HG03139 (cell line): ENCODE data around the gene CCNQ.

ENCODE experiments used
- ATAC-seq: cut with Tn5 transposase; IDR thresholded peaks from one replicate; pipeline ENCODE4 v1.9.1; 2021; ENCODE audit not compliant: unreplicated experiment

The CCNQ gene

DNA sequence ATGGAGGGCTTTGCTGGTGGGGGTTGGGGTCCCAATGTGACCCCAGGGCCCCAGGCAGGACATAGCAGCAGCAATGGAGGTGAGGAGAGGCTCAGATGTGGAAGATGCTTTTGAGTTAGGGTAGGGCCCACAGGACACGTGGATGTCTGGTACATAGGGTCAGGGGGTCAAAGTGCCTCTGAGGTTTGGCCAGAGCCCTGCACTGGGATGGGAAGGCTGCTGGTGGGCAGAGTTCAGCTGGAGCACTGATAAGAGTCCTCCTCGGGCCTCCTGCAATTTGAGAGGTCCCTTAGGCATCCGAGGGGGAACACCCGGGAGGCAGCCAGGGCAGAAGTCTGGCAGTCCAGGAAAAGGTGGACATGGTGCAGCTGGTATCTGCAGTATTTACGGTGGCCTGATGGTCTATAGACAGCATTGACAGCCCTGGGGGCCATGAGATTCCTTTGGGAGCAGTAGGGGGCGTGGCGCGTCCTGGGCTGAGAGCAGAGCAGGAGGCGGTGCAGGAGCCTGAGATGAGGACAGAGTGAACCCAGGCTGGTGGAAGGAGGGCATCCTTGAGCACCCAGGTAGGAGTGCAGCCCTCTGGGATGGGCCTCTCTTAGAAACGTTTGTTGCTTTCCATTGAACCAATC lies 22.6 kb downstream of the CCNQ start:
- ATAC-seq = no peak

DNA sequence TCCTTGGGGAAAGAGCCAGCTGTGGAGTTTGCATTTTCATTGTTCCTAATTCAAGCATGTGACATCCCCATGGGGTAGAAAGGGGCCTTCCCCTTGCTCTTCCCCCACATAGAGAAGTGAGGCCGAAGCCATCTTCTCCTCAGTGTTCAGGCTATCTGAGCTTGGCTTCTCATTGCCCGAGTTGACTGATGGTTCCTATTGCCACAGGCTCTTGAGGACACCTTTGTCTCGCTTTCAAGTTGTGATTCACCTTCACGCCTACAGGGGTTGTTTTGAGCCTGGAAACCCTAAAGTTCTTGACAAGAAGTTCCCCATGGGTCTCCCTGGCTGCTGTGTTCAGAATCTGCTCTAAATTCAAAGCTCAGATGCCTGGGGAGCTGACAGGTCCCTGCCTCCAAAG lies 25.0 kb downstream of the CCNQ start:
- no peak for ATAC-seq

DNA sequence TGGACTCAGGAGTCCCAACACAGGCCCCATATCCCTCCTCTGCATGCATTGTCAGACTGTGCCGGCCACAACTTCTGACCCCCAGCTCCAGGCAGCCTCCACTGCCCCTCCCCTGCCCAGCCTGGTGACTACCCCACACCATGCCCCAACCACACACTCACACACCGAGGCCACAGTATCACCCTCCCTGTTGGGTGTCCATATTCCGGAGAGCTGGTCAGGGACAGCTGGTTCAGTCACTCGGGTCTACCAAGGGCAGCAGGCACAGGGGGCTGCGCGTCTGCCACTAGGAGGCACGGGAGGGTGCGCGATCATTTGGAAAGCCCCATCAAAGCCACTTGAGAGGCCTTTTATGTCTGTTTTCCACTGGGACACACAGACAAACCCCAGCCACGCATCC lies 26.3 kb downstream of the CCNQ start:
- no peak for ATAC-seq

DNA sequence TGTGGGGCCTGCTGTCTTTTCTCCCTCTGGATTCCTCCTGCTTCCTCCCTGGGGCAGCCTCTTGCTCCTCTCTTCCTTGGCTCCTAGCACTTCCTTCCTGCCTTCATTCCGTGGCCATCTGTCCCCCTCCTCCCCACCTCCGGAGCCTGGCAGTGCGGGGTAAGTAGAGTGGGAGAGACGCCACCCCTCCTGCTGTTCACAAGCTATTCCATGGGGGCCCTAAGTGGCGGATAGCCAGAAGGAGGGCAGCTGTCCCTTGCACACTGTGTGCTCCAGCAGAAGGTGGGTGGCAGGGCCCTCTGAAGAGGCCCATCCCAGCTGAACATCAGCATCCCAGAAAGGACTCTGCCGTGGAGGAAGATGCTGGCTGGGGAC lies 27.4 kb downstream of the CCNQ start:
- no peak for ATAC-seq

DNA sequence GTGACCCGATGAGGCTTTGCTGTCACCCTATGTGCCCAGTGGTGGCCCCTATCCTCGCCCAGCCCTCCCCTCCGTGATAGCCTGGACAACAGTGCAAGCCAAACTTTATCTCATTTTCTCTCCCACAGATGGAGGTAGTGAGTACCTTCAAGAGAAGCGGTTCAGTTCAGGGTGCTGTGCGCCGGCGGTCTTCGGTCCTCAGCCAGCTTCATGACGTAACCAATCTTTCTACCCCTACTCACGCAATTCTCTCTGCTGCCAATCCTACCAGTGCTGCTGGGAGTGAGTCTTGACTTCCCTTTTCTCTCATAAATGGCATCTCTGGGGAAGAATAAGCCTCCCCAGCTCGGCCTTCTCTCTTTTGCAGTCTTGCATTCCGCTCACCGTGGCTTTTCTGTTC lies 29.5 kb downstream of the CCNQ start:
- no peak for ATAC-seq

DNA sequence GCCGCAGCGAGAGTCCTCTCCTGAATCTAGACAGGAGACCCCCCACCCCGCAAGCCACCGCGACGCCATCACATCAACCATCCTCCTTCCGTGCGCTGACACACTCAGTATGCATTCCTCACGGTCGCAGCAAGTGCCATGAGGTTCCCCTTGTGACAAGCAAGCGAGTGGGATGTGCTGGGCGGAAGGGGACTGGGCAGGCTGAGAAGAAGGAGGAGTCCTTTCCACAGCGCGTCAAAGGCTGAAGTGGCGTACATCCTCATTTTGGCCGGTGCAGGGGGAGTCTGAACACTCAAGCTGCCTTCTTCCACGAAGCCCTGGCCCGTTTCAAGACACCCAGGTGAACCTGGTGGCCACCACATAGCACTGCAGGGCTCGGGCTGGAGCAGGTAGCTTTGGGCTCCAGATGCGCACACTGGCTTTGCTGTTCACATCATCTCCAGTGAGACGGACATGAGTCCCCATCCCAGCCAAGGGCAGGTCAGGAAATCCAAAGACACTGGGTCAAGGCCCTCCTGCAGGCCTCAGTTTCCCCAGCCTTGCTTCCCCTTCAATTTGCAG lies 30.4 kb downstream of the CCNQ start:
- no peak for ATAC-seq

DNA sequence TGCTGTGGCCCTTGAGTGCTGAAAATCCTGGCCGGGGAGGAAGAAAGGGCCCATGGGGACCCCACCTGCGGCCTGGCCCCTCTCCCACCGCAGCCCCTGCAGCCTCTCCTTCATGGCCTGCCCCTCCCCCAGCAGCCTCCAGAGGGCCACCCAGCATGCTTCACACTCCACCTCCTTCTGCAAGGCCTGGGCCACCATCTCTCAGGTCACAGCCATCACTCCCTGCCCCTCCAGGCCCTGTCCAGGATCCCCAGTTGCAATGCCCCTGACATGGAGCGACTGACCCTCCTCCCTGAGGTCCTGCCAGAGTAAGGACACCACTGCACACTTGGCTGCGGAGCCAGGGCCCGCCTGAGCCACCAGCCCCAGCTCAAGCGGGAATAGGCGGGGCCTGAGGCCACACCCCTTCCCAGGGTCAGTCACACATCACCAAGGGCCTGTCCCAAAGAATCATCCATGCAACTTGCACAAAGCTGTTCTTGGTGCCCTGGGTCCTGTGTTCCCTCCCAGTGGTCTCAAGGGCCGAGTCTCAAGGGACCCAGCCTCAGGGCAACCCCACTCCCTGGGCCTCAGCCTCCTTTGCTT lies 32.9 kb downstream of the CCNQ start:
- ATAC-seq = no peak

DNA sequence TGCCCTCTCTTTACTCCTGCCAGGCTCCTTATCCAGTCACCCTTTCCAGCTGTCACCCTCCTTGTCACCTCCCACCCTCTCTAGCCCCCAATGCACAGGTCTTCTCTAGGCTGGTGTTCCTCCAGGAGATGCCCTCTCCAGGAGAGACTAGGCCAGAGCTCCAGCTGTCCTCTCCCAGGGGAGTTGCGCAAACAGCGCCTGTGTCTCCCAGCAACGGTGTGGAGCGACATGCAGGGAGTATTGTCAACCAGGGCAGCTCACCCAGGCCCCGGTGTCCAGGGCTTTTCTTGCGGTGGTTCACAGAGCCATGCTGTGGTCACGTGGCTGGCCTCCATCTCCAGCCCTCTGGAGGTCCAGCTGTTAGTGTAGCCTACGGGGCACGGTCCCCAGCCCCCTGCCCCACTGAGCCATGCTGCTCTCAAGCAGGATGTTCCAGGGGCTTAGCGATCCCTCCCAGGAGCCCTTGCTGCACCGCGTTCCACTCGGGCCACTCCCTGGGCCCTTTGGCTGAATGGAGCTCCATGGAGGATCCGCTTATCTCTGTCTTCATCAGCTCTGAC lies 34.8 kb downstream of the CCNQ start:
- ATAC-seq = no peak

DNA sequence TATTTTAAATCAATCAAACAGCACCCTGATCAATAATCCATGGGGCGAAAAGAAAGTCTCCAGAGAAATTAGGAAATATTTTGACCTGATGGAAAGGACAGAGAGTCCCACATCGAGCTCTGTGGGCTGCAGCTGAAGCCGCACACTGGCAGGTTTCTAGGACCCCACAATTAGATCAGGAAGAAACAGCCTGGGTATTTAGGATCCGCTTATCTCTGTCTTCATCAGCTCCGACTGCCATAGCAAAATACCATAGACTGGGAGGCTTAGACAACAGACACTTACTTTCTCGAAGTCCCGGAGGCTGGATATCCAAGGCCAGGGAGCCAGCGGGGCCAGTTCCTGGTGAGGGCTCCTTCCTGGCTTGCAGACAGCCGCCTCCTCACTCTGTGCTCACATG lies 36.4 kb downstream of the CCNQ start:
- no peak for ATAC-seq

DNA sequence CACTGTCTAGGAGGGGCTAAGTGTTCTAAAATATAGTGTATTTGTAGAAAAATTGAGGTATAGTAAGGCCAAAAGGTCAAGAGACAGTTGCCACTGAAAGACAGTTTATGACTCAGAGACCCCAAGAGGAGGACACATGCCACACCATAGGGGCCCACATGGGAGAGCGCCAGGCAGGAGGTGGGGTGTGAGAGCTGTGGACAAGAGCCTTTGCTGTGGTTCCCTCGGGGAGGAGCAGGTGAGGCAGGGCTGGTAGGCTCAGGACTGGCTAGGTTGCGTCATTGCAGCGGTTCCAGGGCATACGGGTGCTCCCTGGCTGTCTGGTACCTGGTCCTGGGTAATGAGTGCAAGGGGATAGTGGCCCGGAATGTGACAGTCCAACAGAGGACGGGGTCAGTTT lies 37.6 kb downstream of the CCNQ start:
- ATAC-seq = no peak

DNA sequence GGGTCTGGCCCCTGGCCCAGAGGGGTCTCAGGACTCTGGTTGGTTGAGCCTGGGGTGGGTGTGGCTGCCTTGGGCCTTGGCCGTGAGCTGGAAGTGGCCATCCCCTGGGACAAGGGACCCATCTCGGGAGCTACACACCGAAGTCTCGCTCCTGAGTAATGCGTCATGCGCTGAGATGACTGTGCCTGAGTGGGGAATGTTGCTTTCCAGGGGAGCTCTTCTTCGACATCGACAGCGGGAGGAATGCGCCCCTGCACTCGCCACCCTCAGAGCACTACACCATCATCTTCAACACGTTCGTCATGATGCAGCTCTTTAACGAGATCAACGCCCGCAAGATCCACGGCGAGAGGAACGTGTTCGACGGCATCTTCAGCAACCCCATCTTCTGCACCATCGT lies 38.5 kb downstream of the CCNQ start:
- ATAC-seq = no peak

DNA sequence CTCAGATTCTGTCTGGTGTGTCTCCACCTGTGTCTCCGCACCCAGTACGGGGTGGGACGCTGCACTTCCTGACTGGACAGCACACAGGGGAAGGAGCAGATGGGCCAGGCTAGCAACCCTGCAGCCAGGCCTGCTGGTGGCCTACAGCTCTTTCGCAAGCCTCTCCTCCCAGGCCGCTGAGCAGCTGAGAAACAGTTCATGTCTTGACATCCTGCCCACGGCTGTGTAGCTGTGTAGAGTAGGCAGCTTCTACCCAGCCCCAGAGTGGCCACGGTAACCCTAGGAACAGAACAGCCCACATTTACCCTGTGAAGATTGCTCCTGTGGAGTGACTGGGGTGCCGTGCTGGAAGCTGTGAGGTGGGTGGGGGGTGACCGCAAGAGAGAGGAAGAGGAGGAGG lies 38.9 kb downstream of the CCNQ start:
- no peak for ATAC-seq

DNA sequence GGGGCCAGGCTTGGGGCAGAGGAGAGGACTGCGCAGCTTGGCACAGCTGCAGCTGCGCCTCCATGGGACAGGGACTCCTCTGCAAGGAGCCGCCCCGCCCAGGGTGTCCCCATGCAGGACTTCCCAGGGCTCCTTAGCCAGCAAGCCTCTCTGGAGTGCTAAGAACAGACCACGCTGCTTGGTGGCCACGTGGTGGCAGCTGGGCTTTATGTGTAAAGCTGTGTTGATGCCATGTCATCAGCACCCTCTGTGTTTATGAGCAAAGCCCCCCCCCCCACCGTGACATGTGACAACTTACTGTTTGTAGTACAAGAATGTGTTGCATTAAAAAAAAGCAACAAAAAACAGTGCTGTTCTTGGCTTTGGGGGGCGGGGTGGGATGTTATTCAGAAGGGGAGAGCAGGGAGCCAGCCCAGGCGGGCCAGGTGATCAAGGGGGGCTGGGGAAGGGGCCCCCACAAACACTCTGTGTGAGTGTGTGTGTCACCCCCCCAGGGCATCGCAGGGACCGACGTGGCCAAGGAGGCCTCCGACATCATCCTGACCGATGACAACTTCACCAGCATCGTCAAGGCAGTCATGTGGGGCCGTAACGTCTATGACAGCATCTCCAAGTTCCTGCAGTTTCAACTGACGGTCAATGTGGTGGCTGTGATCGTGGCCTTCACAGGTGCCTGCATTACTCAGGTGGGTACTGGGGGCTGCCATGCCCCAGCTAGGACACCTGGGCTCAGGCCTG lies 41.2 kb downstream of the CCNQ start:
- no peak for ATAC-seq

DNA sequence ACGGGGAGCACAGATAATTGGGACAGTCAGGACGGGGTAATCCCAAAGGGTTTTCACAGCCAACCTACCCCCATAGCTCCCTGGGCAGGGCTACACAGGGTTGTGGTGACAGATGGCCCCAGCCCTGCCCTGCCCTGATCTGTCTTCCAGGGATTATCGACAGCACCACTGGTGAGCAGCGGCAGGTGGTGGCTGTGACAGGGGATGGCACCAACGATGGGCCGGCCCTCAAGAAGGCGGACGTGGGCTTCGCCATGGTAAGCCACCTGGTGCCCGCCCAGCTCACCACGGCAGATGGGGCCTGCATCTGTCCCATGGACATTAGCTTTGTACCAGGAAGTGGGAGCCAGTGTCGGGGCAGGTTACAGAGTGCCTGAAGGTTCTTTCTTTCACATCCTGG lies 42.2 kb downstream of the CCNQ start:
- ATAC-seq = no peak

DNA sequence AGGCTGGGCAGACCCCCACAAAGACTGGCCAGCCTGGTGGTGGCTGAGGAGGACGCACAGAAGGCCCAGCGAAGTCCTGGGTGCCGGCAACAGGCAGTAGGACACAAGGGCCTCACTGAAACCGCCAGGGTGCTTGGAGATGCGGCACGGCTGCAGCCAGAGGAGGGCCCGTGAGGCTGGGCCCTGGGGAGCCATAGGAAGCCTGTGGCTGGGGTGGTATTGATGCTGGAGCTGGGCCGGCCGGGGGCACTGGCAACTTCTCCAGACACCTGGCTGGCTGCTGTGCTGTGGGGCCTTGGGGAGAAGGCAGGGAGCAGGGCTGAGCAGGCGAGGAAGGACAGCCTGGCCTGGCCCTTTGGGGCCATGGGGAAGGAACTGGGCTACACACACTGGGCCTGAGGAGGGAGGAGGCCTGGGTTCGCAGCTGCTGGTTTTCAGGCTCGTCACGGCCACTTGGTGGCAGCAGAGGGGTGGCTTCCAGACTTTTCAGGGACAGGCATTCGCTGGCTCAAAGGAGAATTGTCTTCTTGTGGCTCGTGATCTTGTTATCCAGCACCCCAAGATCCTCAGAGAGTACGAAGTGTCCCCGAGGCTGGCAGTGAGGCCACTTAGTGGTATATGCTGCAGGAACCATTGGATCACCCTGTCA lies 44.3 kb downstream of the CCNQ start:
- ATAC-seq = no peak

DNA sequence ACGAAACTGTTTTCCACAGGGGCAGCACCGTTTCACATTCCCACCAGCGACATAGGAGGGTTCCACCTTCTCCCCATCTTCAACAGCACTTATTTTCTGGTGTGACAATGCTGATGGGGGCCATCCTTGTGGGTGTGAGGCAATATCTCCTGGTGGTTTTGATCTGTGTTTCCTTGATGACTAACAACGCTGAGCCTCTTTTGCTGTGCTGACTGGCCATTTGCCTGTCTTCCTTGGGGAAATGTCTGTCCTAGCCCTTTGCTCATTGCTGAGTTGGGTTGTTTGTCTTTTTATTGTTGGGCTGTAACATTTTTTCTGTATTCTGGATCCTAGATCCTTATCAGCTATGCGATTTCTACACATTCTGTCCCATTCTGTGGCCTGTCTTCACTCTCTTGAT lies 47.8 kb downstream of the CCNQ start:
- no peak for ATAC-seq

DNA sequence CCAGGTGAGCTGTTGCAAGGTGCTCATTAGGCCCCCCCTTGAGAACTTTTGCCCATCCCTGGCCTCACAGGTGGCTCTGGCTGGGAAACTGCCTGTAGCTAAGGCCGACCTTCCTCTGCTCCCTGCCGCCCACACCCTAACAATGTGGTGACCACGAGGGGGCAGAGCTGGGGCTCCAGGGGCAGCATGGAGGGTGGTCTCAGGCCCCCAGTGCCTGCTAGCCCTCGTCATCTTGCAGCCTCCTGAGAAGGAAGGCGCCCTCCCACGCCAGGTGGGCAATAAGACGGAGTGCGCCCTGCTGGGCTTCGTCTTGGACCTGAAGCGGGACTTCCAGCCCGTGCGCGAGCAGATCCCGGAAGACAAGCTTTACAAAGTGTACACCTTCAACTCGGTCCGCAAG lies 49.1 kb downstream of the CCNQ start:
- ATAC-seq = no peak

DNA sequence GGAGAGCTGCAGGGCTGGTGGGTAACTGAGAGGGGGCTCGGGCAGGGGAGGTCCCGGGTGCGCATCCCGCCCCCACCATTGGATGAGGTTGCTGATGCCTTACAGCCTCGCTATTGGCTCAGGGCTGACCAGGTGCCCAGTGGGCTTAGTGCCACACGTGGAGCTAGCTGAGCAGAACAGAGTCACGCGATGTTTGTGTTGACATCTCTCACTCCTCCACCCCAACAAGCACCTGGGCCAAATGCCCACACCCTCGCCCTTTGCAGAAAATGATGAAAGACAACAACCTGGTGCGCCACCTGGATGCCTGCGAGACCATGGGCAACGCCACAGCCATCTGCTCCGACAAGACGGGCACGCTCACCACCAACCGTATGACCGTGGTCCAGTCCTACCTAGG lies 49.7 kb downstream of the CCNQ start:
- no peak for ATAC-seq

DNA sequence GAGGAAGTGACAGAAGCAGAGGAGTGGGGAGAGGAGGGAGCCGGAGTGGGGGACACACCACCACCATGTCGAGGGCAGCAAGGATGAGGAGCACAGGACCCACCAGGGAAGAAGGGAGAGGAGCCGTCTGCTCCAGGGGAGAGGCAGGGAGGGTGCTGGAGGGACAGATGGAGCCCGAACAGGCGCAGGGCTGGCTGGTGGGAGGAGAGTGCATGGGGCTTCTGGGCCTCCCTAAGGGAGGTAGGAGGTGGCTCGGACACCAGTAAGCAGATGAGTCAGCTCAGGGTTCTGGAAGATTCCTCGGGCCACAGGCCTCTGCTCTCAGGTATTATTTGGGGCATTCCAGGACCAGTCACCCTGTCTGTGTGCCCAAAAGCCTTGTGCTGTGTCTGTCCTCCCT lies 51.7 kb downstream of the CCNQ start:
- no peak for ATAC-seq

DNA sequence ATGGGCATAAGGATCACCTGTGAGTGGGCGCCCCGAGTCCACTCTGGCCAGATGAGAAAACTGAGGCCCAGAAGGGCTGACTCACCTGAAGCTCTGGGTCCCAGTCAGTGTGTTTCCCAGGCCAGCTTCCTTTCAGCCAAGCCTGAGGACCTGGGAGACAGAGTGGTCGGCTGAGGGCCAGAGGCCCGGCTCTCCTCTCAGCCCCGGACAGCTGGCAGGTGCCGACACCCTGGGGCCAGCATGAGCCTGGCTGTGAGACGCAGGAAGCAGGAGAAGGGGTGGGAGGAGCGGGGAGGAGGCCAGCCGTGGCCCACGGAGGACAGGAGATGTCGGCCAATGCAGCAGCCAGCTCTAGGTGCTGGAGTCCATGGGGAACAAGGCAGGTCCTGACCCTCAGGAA lies 52.6 kb downstream of the CCNQ start:
- ATAC-seq = no peak

DNA sequence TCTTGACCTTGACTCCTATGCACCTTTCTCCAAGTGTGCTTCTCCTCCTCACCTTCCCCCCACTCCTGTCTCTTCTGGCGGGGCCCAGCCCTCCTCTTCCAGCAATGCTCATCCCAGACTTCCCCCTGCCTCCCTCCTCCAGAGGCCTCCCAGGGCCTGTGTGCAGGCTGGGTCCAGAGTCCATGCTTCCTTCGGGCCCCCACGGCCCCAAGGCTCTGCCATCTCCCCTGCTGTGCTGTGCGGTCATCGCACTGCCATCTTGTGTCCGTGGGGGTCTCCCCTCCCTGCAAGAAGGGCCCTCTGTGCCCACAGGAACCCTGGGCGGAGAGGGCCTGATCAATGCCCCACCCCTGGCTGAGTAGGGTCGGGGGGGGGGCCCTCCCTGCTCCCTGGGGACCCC lies 54.2 kb downstream of the CCNQ start:
- ATAC-seq = no peak

DNA sequence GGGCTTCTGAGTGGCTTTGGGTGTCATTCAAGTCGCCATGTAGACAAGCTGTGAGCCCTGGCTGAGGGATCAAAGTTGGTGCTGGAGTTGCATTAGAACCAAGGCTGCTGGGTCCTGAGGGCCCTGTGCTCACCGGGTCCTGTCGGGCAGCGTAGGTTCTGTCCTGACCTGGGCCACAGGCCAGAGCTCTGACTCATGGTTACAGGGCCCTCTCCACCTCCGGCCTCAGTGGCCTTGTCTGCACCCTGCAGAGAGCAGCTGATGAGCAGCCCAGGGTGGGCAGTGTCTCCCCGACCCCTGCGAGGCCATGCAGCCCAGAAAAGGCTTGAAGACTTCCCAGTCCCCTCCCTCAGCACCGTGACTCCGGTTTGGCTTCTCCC lies 59.0 kb downstream of the CCNQ start:
- no peak for ATAC-seq
